ENCODE results near the gene THSD4. TPM values are rescaled to one million over a fixed set of nuclear protein-coding genes. Genes with fewer than 3 reads are reported as not detected.
A peak's percentile ranks its signal among the peaks of the same experiment; 100 is the strongest.

The THSD4 gene
- total RNA-seq, 1 experiment from 2014 or later = 29.0 TPM

DNA sequence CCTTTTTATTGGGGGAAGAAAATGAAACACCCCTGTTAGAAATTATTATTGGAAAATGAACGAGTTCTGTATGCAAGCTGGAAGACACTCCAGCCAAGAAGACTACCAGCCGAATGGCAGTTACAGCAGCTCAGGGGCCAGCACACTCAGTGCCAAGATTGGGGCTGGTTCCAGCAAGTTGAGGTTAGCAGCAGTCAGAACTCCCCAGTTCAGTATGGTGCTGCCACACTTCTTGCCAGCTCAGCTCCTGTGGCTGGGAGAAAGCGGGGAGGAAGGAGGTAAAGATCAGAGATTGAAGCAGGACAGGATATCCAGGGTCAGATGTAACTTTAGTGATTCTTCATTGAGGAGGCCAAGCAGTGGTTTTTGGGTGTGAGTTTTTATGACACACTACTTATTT, 414.8 kb downstream of the THSD4 start:
- ATAC-seq (no peak), DNase-seq (no peak)
- H4K20me1 ChIP-seq (ENCODE audit: low read length) = no peaks in the 10 kb centered on the region
- H3K9ac ChIP-seq (ENCODE audit: low read length) = no peak overlapping the region
- CTCF ChIA-PET = no interaction called here
- no peaks in the 10 kb centered on the region for H3K36me3 ChIP-seq (ENCODE audit: low read depth, low read length)
- H3K79me2 ChIP-seq (ENCODE audit: low read length) = no peaks in the 10 kb centered on the region
- TF ChIP-seq CTCF (conservative IDR thresholded peaks at IDR 0.05; ENCODE audit: low read depth, low read length) (no peak), EZH2phosphoT487 (IDR thresholded peaks at IDR 0.05; ENCODE audit: borderline replicate concordance, low read length) (no peak), EZH2 (IDR thresholded peaks at IDR 0.05; ENCODE audit: low read length, unreplicated experiment) (no peak)
- no TSS peak for BruUV-seq (replicated peaks)
- H2AFZ ChIP-seq (ENCODE audit: low read length) = no peak overlapping the region
- H3K4me2 ChIP-seq (ENCODE audit: low read length) = no peak overlapping the region
- intact Hi-C loops (cut with micrococcal nuclease) = loop anchor here (5.0 kb wide), 2 partner anchors 83 to 212 kb away; no protein-coding TSS in a partner anchor
- no peaks in the 10 kb centered on the region for H3K9me2 ChIP-seq (replicated peaks; ENCODE audit: low read length)
- no peaks in the 10 kb centered on the region for H3K27me3 ChIP-seq (ENCODE audit: low read length)
- H3F3A ChIP-seq (ENCODE audit: low read length, unreplicated experiment) = no peaks in the 10 kb centered on the region
- H3K4me1 ChIP-seq (ENCODE audit: insufficient read depth, low read length) = peaks cover 5% of the 10 kb centered on the region
- POLR2A ChIA-PET (ENCODE audit: unreplicated experiment) = no interaction called here
- no peak overlapping the region for H3K27ac ChIP-seq (ENCODE audit: low read length)
- H3K9me3 ChIP-seq (ENCODE audit: low read length) = no peaks in the 10 kb centered on the region
- H3K4me3 ChIP-seq (ENCODE audit: low read length) = no peak overlapping the region

DNA sequence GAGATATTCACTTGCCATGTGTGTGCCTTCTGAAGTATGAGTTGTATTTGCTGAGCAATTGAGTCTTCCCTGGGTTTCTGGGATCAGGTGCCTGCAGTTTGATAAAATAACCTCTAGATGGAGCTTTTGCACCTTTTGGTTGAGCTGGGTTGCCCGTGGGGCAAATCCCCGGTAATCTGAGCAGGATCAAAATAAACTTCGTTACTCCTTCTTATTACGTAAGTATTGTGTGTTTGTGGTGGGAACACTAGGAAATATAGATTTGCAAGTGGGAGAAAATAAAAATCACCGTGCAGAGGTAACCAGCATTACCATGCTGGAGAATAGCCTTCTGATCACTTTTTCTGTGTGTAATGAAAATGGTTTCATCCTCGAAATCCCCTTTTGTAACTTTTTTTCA, 417.7 kb downstream of the THSD4 start:
- DNase-seq = peak; percentile 82
- Histone ChIP-seq H3K4me1 (ENCODE audit: insufficient read depth, low read length) (peaks cover 13% of the 10 kb centered on the region), H3F3A (ENCODE audit: low read length, unreplicated experiment) (no peaks in the 10 kb centered on the region), H3K4me3 (ENCODE audit: low read length) (no peak overlapping the region), H3K4me2 (ENCODE audit: low read length) (peak overlapping the region; percentile 27), H2AFZ (ENCODE audit: low read length) (no peak overlapping the region), H3K9me2 (replicated peaks; ENCODE audit: low read length) (no peaks in the 10 kb centered on the region), H3K9ac (ENCODE audit: low read length) (no peak overlapping the region), H3K27me3 (ENCODE audit: low read length) (no peaks in the 10 kb centered on the region), H3K36me3 (ENCODE audit: low read depth, low read length) (no peaks in the 10 kb centered on the region), H3K27ac (ENCODE audit: low read length) (no peak overlapping the region), H3K79me2 (ENCODE audit: low read length) (no peaks in the 10 kb centered on the region), H4K20me1 (ENCODE audit: low read length) (no peaks in the 10 kb centered on the region), H3K9me3 (ENCODE audit: low read length) (no peaks in the 10 kb centered on the region)
- intact Hi-C loops (cut with micrococcal nuclease) = loop anchor here (5.0 kb wide), 2 partner anchors 86 to 209 kb away; no protein-coding TSS in a partner anchor
- ChIA-PET POLR2A (ENCODE audit: unreplicated experiment) (no interaction called here), CTCF (interaction anchor here (0.5 to 0.6 kb wide), 3 partner anchors 17 to 559 kb away, joined by 3 to 11 read pairs (median 4); no protein-coding TSS in a partner anchor)
- TF ChIP-seq CTCF (conservative IDR thresholded peaks at IDR 0.05; ENCODE audit: low read depth, low read length) = peak; percentile 91
- TF ChIP-seq EZH2 (IDR thresholded peaks at IDR 0.05; ENCODE audit: low read length, unreplicated experiment) = no peak
- peak; percentile 60 for ATAC-seq
- no TSS peak for BruUV-seq (replicated peaks)

GRCh38 chr15:71538181-71538580, 422.9 kb downstream of the THSD4 start:
- no peaks in the 10 kb centered on the region for H3K79me2 ChIP-seq (ENCODE audit: low read length)
- H3F3A ChIP-seq (ENCODE audit: low read length, unreplicated experiment) = no peaks in the 10 kb centered on the region
- ATAC-seq (peak; percentile 74), DNase-seq (peak; percentile 79)
- TF ChIP-seq CTCF (conservative IDR thresholded peaks at IDR 0.05; ENCODE audit: low read depth, low read length) (no peak), EZH2phosphoT487 (IDR thresholded peaks at IDR 0.05; ENCODE audit: borderline replicate concordance, low read length) (no peak), EZH2 (IDR thresholded peaks at IDR 0.05; ENCODE audit: low read length, unreplicated experiment) (no peak)
- BruUV-seq (replicated peaks) = no TSS peak
- H3K36me3 ChIP-seq (ENCODE audit: low read depth, low read length) = no peaks in the 10 kb centered on the region
- intact Hi-C loops (cut with micrococcal nuclease) = loop anchor here (5.0 kb wide), 2 partner anchors 34 to 114 kb away; no protein-coding TSS in a partner anchor
- no peak overlapping the region for H3K9ac ChIP-seq (ENCODE audit: low read length)
- ChIA-PET CTCF (no interaction called here), POLR2A (ENCODE audit: unreplicated experiment) (no interaction called here)
- no peaks in the 10 kb centered on the region for H3K27me3 ChIP-seq (ENCODE audit: low read length)
- H3K4me1 ChIP-seq (ENCODE audit: insufficient read depth, low read length) = peaks cover 23% of the 10 kb centered on the region
- H3K4me2 ChIP-seq (ENCODE audit: low read length) = peak overlapping the region; percentile 67
- H3K9me2 ChIP-seq (replicated peaks; ENCODE audit: low read length) = no peaks in the 10 kb centered on the region
- H3K4me3 ChIP-seq (ENCODE audit: low read length) = peak overlapping the region; percentile 39; the same call in 1 of the 2 replicates
- no peaks in the 10 kb centered on the region for H3K9me3 ChIP-seq (ENCODE audit: low read length)
- H4K20me1 ChIP-seq (ENCODE audit: low read length) = no peaks in the 10 kb centered on the region
- H3K27ac ChIP-seq (ENCODE audit: low read length) = peak overlapping the region; percentile 48
- H2AFZ ChIP-seq (ENCODE audit: low read length) = no peak overlapping the region
